HL-60 (cell line): ENCODE results near the gene JPH4.

Experiments used
- GABPA ChIP-seq: IDR thresholded peaks from 2 replicates; pipeline ENCODE4 v1.6.1; 2012; ENCODE audit warnings: low read depth
- POLR2AphosphoS5 ChIP-seq: IDR thresholded peaks from 2 replicates; pipeline ENCODE4 v1.6.1; 2012; ENCODE audit warnings: low read depth
- SPI1 ChIP-seq: IDR thresholded peaks from 2 replicates; pipeline ENCODE4 v1.6.1; 2012; ENCODE audit warnings: low read depth, mild to moderate bottlenecking, borderline replicate concordance
- TF ChIP-seq, protein P1 (sequence below): IDR thresholded peaks from one replicate; pipeline ENCODE4 v1.5.1; 2011; ENCODE audit warnings: low read length, control low read depth, inconsistent platforms; ENCODE audit not compliant: insufficient read depth
- TF ChIP-seq, protein P2 (sequence below): IDR thresholded peaks from 2 replicates; pipeline ENCODE4 v1.6.1; 2012; ENCODE audit warnings: low read depth; ENCODE audit not compliant: insufficient replicate concordance

DNA sequence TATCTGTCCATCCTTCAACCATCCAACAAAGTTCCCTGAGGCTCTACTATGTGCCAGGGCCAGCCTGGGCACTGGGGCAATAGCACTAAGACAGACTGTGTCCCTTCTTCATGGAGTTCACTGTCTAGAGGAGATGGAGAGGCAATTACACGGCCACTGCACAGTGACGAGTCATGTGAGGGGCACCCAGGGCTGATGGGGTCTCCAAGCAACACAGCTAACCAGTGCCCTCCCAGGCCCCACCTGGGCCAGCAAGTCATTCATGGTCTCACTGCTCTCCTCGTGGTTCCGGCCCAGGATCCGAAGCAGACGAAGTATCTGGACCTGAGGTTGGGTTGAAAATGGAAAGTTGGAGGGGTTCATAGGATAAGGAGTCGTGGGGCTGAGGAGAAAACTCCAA lies 13.7 kb downstream of the JPH4 start:
- TF ChIP-seq, protein P1, sequence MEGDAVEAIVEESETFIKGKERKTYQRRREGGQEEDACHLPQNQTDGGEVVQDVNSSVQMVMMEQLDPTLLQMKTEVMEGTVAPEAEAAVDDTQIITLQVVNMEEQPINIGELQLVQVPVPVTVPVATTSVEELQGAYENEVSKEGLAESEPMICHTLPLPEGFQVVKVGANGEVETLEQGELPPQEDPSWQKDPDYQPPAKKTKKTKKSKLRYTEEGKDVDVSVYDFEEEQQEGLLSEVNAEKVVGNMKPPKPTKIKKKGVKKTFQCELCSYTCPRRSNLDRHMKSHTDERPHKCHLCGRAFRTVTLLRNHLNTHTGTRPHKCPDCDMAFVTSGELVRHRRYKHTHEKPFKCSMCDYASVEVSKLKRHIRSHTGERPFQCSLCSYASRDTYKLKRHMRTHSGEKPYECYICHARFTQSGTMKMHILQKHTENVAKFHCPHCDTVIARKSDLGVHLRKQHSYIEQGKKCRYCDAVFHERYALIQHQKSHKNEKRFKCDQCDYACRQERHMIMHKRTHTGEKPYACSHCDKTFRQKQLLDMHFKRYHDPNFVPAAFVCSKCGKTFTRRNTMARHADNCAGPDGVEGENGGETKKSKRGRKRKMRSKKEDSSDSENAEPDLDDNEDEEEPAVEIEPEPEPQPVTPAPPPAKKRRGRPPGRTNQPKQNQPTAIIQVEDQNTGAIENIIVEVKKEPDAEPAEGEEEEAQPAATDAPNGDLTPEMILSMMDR = no peak
- no peak for TF ChIP-seq POLR2AphosphoS5
- TF ChIP-seq, protein P2, sequence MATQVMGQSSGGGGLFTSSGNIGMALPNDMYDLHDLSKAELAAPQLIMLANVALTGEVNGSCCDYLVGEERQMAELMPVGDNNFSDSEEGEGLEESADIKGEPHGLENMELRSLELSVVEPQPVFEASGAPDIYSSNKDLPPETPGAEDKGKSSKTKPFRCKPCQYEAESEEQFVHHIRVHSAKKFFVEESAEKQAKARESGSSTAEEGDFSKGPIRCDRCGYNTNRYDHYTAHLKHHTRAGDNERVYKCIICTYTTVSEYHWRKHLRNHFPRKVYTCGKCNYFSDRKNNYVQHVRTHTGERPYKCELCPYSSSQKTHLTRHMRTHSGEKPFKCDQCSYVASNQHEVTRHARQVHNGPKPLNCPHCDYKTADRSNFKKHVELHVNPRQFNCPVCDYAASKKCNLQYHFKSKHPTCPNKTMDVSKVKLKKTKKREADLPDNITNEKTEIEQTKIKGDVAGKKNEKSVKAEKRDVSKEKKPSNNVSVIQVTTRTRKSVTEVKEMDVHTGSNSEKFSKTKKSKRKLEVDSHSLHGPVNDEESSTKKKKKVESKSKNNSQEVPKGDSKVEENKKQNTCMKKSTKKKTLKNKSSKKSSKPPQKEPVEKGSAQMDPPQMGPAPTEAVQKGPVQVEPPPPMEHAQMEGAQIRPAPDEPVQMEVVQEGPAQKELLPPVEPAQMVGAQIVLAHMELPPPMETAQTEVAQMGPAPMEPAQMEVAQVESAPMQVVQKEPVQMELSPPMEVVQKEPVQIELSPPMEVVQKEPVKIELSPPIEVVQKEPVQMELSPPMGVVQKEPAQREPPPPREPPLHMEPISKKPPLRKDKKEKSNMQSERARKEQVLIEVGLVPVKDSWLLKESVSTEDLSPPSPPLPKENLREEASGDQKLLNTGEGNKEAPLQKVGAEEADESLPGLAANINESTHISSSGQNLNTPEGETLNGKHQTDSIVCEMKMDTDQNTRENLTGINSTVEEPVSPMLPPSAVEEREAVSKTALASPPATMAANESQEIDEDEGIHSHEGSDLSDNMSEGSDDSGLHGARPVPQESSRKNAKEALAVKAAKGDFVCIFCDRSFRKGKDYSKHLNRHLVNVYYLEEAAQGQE = no peak
- no peak for TF ChIP-seq GABPA
- no peak for TF ChIP-seq SPI1
